ENCODE data around the gene SYCP2.

The SYCP2 gene

DNA sequence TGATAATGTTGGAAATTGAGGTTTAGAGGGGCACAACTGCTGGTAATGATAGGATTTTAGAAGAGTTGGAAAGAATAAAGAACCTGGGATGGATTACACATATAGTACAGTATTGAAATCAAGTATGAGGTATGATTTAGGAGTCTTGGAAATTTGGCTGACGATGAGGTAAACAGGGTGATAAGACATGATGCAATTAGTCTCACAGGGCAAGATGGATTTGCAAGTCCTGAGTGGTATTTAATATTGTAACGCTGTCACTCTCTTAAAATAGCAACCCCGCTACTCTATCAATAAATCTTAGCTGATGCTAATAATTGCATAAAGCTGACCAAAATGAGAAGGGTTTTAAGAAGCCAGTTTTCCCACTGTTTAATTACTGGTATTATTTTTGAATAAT is 70.4 kb downstream of the SYCP2 start:
- no peaks in the 10 kb centered on the region for H3K36me3 ChIP-seq (ENCODE audit: insufficient read depth, low read length)
- TF ChIP-seq EZH2 (IDR thresholded peaks at IDR 0.05; ENCODE audit: borderline replicate concordance, low read length), result no peak
- TF ChIP-seq, protein P1, sequence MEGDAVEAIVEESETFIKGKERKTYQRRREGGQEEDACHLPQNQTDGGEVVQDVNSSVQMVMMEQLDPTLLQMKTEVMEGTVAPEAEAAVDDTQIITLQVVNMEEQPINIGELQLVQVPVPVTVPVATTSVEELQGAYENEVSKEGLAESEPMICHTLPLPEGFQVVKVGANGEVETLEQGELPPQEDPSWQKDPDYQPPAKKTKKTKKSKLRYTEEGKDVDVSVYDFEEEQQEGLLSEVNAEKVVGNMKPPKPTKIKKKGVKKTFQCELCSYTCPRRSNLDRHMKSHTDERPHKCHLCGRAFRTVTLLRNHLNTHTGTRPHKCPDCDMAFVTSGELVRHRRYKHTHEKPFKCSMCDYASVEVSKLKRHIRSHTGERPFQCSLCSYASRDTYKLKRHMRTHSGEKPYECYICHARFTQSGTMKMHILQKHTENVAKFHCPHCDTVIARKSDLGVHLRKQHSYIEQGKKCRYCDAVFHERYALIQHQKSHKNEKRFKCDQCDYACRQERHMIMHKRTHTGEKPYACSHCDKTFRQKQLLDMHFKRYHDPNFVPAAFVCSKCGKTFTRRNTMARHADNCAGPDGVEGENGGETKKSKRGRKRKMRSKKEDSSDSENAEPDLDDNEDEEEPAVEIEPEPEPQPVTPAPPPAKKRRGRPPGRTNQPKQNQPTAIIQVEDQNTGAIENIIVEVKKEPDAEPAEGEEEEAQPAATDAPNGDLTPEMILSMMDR (IDR thresholded peaks at IDR 0.05; ENCODE audit: low read length), result no peak
- no peak overlapping the region for H3K4me3 ChIP-seq (ENCODE audit: low read depth, low read length, poor library complexity, severe bottlenecking)
- H3K9me3 ChIP-seq (ENCODE audit: low read length), result no peaks in the 10 kb centered on the region
- no peaks in the 10 kb centered on the region for H3K9me2 ChIP-seq (ENCODE audit: low read depth, low read length)
- no peaks in the 10 kb centered on the region for H3K79me2 ChIP-seq (ENCODE audit: insufficient read depth, low read length)
- H3K27me3 ChIP-seq (ENCODE audit: insufficient read depth, low read length), result 0 out of 2 replicates have a peak, but pooled peaks cover 11% of the 10 kb centered on the region
- no peak overlapping the region for H3K27ac ChIP-seq (ENCODE audit: low read depth, low read length, poor library complexity, severe bottlenecking)
- H3F3A ChIP-seq (ENCODE audit: insufficient read depth, low read length), result no peaks in the 10 kb centered on the region
- H3K4me2 ChIP-seq (ENCODE audit: low read length), result no peak overlapping the region
- no peak overlapping the region for H2AFZ ChIP-seq (ENCODE audit: low read length)
- no peak overlapping the region for H3K9ac ChIP-seq (ENCODE audit: low read length)
- no peaks in the 10 kb centered on the region for H4K20me1 ChIP-seq (ENCODE audit: insufficient read depth, low read length)
- H3K4me1 ChIP-seq (ENCODE audit: insufficient read depth, low read length, severe bottlenecking), result no peaks in the 10 kb centered on the region

DNA sequence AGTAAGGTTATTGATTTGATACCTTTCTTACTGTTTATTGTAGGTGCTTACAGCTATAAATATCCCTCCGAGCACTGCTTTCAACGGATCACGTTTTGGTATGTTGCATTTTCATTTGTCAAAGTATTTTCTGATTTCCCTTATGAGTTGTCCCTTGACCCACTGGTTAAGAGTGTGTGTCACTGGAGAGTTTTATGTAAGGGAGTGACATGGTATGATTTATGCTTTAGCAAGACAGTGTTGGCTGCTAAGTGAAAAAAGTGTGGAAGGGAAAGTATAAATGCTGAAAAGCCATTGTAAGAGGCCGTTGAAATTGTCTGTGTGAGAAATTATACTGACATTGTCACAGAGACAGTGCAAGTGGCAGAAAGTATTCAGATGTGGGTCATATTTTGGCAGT is 72.0 kb downstream of the SYCP2 start:
- Histone ChIP-seq H3K9ac (ENCODE audit: low read length) (no peak overlapping the region), H3K27ac (ENCODE audit: low read depth, low read length, poor library complexity, severe bottlenecking) (no peak overlapping the region), H3K4me2 (ENCODE audit: low read length) (no peak overlapping the region), H2AFZ (ENCODE audit: low read length) (no peak overlapping the region), H3K27me3 (ENCODE audit: insufficient read depth, low read length) (0 out of 2 replicates have a peak, but pooled peaks cover 11% of the 10 kb centered on the region), H3K4me1 (ENCODE audit: insufficient read depth, low read length, severe bottlenecking) (no peaks in the 10 kb centered on the region), H3K36me3 (ENCODE audit: insufficient read depth, low read length) (no peaks in the 10 kb centered on the region), H3K79me2 (ENCODE audit: insufficient read depth, low read length) (no peaks in the 10 kb centered on the region), H3K9me2 (ENCODE audit: low read depth, low read length) (no peaks in the 10 kb centered on the region), H3K4me3 (ENCODE audit: low read depth, low read length, poor library complexity, severe bottlenecking) (no peak overlapping the region), H4K20me1 (ENCODE audit: insufficient read depth, low read length) (no peaks in the 10 kb centered on the region), H3F3A (ENCODE audit: insufficient read depth, low read length) (no peaks in the 10 kb centered on the region), H3K9me3 (ENCODE audit: low read length) (no peaks in the 10 kb centered on the region)
- TF ChIP-seq EZH2 (IDR thresholded peaks at IDR 0.05; ENCODE audit: borderline replicate concordance, low read length), result no peak
- TF ChIP-seq, protein P1 (IDR thresholded peaks at IDR 0.05; ENCODE audit: low read length), result no peak

DNA sequence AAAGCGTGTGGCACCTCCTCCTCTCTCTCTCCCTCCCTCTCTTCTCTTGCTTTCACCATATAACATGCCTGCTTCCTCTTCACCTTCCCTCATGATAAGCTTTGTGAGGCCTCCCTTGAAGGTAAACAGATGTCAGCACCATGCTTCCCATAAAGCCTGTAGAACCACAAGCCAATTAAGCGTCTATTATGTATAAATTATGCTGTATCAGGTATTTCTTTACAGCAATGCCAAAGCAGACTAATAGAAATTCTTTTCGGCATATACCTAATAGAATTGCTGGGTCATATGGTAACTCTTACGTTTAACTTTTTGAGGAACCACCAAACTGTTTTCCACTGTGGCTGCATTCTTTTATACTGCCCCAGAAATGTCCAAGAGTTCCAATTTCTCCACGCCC is 75.0 kb downstream of the SYCP2 start:
- H3K9me3 ChIP-seq (ENCODE audit: low read length), result no peaks in the 10 kb centered on the region
- H3F3A ChIP-seq (ENCODE audit: insufficient read depth, low read length), result no peaks in the 10 kb centered on the region
- no peak overlapping the region for H3K4me2 ChIP-seq (ENCODE audit: low read length)
- no peaks in the 10 kb centered on the region for H3K79me2 ChIP-seq (ENCODE audit: insufficient read depth, low read length)
- no peaks in the 10 kb centered on the region for H4K20me1 ChIP-seq (ENCODE audit: insufficient read depth, low read length)
- H3K4me3 ChIP-seq (ENCODE audit: low read depth, low read length, poor library complexity, severe bottlenecking), result no peak overlapping the region
- H2AFZ ChIP-seq (ENCODE audit: low read length), result no peak overlapping the region
- H3K9me2 ChIP-seq (ENCODE audit: low read depth, low read length), result no peaks in the 10 kb centered on the region
- no peak for TF ChIP-seq EZH2 (IDR thresholded peaks at IDR 0.05; ENCODE audit: borderline replicate concordance, low read length)
- TF ChIP-seq, protein P1 (IDR thresholded peaks at IDR 0.05; ENCODE audit: low read length), result no peak
- no peaks in the 10 kb centered on the region for H3K36me3 ChIP-seq (ENCODE audit: insufficient read depth, low read length)
- H3K9ac ChIP-seq (ENCODE audit: low read length), result no peak overlapping the region
- 0 out of 2 replicates have a peak, but pooled peaks cover 11% of the 10 kb centered on the region for H3K27me3 ChIP-seq (ENCODE audit: insufficient read depth, low read length)
- no peaks in the 10 kb centered on the region for H3K4me1 ChIP-seq (ENCODE audit: insufficient read depth, low read length, severe bottlenecking)
- no peak overlapping the region for H3K27ac ChIP-seq (ENCODE audit: low read depth, low read length, poor library complexity, severe bottlenecking)
